ENCODE data around the gene NCKAP5.

Gene NCKAP5

GRCh38 chr2:133012847-133013734 is 555.2 kb downstream of the NCKAP5 start:
- no peak overlapping the region for H3K9ac ChIP-seq (ENCODE audit: low read length in 2 of 2)
- no peaks in the 10 kb centered on the region for H3K27me3 ChIP-seq (ENCODE audit: control insufficient read depth in 1 of 2, insufficient read depth in 2 of 2, low read length in 2 of 2)
- no peak overlapping the region for H3K4me3 ChIP-seq (ENCODE audit: low read length in 2 of 2)
- no peaks in the 10 kb centered on the region for H3K36me3 ChIP-seq (ENCODE audit: control insufficient read depth in 2 of 2, insufficient read depth in 2 of 2, low read length in 2 of 2)
- H3K4me1 ChIP-seq (ENCODE audit: control insufficient read depth, insufficient read depth, low read length): no peaks in the 10 kb centered on the region
- H3K27ac ChIP-seq (ENCODE audit: low read length): no peak overlapping the region
- H3K9me3 ChIP-seq (ENCODE audit: control insufficient read depth in 2 of 2, low read length in 2 of 2): no peaks in the 10 kb centered on the region

GRCh38 chr2:133004623-133005022 is 563.6 kb downstream of the NCKAP5 start:
- H3K9me3 ChIP-seq (ENCODE audit: control insufficient read depth in 2 of 2, low read length in 2 of 2): peaks cover 0 to 2% of the 10 kb centered on the region in 2 donors
- H3K36me3 ChIP-seq (ENCODE audit: control insufficient read depth in 2 of 2, insufficient read depth in 2 of 2, low read length in 2 of 2): no peaks in the 10 kb centered on the region
- no peak overlapping the region for H3K4me3 ChIP-seq (ENCODE audit: low read length in 2 of 2)
- no peaks in the 10 kb centered on the region for H3K4me1 ChIP-seq (ENCODE audit: control insufficient read depth, insufficient read depth, low read length)
- H3K27ac ChIP-seq (ENCODE audit: low read length): no peak overlapping the region
- no peak overlapping the region for H3K9ac ChIP-seq (ENCODE audit: low read length in 2 of 2)
- no peaks in the 10 kb centered on the region for H3K27me3 ChIP-seq (ENCODE audit: control insufficient read depth in 1 of 2, insufficient read depth in 2 of 2, low read length in 2 of 2)

- Histone ChIP-seq H3K4me1 (ENCODE audit: control insufficient read depth, insufficient read depth, low read length) (no peaks in the 10 kb centered on the region), H3K9ac (ENCODE audit: low read length in 2 of 2) (no peak overlapping the region), H3K27ac (ENCODE audit: low read length) (no peak overlapping the region), H3K27me3 (ENCODE audit: control insufficient read depth in 1 of 2, insufficient read depth in 2 of 2, low read length in 2 of 2) (no peaks in the 10 kb centered on the region), H3K9me3 (ENCODE audit: control insufficient read depth in 2 of 2, low read length in 2 of 2) (peaks cover 0 to 2% of the 10 kb centered on the region in 2 donors), H3K36me3 (ENCODE audit: control insufficient read depth in 2 of 2, insufficient read depth in 2 of 2, low read length in 2 of 2) (no peaks in the 10 kb centered on the region), H3K4me3 (ENCODE audit: low read length in 2 of 2) (no peak overlapping the region)
Measured at GRCh38 chr2:132999421-132999820, 568.8 kb downstream of the NCKAP5 start.

- no peak overlapping the region for H3K9ac ChIP-seq (ENCODE audit: low read length in 2 of 2)
- H3K9me3 ChIP-seq (ENCODE audit: control insufficient read depth in 2 of 2, low read length in 2 of 2): peaks cover 0 to 2% of the 10 kb centered on the region in 2 donors
- no peaks in the 10 kb centered on the region for H3K4me1 ChIP-seq (ENCODE audit: control insufficient read depth, insufficient read depth, low read length)
- H3K27me3 ChIP-seq (ENCODE audit: control insufficient read depth in 1 of 2, insufficient read depth in 2 of 2, low read length in 2 of 2): no peaks in the 10 kb centered on the region
- H3K27ac ChIP-seq (ENCODE audit: low read length): no peak overlapping the region
- H3K36me3 ChIP-seq (ENCODE audit: control insufficient read depth in 2 of 2, insufficient read depth in 2 of 2, low read length in 2 of 2): no peaks in the 10 kb centered on the region
- H3K4me3 ChIP-seq (ENCODE audit: low read length in 2 of 2): no peak overlapping the region
Measured at GRCh38 chr2:132998221-132998620, 570.0 kb downstream of the NCKAP5 start.

GRCh38 chr2:132991471-132992045 is 576.7 kb downstream of the NCKAP5 start:
- Histone ChIP-seq H3K36me3 (ENCODE audit: control insufficient read depth in 2 of 2, insufficient read depth in 2 of 2, low read length in 2 of 2) (no peaks in the 10 kb centered on the region), H3K9ac (ENCODE audit: low read length in 2 of 2) (no peak overlapping the region), H3K4me1 (ENCODE audit: control insufficient read depth, insufficient read depth, low read length) (no peaks in the 10 kb centered on the region), H3K9me3 (ENCODE audit: control insufficient read depth in 2 of 2, low read length in 2 of 2) (no peaks in the 10 kb centered on the region), H3K27ac (ENCODE audit: low read length) (no peak overlapping the region), H3K27me3 (ENCODE audit: control insufficient read depth in 1 of 2, insufficient read depth in 2 of 2, low read length in 2 of 2) (no peaks in the 10 kb centered on the region), H3K4me3 (ENCODE audit: low read length in 2 of 2) (no peak overlapping the region)

- no peaks in the 10 kb centered on the region for H3K27me3 ChIP-seq (ENCODE audit: control insufficient read depth in 1 of 2, insufficient read depth in 2 of 2, low read length in 2 of 2)
- no peaks in the 10 kb centered on the region for H3K9me3 ChIP-seq (ENCODE audit: control insufficient read depth in 2 of 2, low read length in 2 of 2)
- H3K27ac ChIP-seq (ENCODE audit: low read length): no peak overlapping the region
- no peaks in the 10 kb centered on the region for H3K36me3 ChIP-seq (ENCODE audit: control insufficient read depth in 2 of 2, insufficient read depth in 2 of 2, low read length in 2 of 2)
- no peak overlapping the region for H3K9ac ChIP-seq (ENCODE audit: low read length in 2 of 2)
- H3K4me1 ChIP-seq (ENCODE audit: control insufficient read depth, insufficient read depth, low read length): no peaks in the 10 kb centered on the region
- no peak overlapping the region for H3K4me3 ChIP-seq (ENCODE audit: low read length in 2 of 2)
Measured at GRCh38 chr2:132984731-132985130, 583.5 kb downstream of the NCKAP5 start.

GRCh38 chr2:132980304-132980703 is 588.0 kb downstream of the NCKAP5 start:
- no peaks in the 10 kb centered on the region for H3K27me3 ChIP-seq (ENCODE audit: control insufficient read depth in 1 of 2, insufficient read depth in 2 of 2, low read length in 2 of 2)
- H3K4me3 ChIP-seq (ENCODE audit: low read length in 2 of 2): no peak overlapping the region
- no peak overlapping the region for H3K9ac ChIP-seq (ENCODE audit: low read length in 2 of 2)
- H3K36me3 ChIP-seq (ENCODE audit: control insufficient read depth in 2 of 2, insufficient read depth in 2 of 2, low read length in 2 of 2): no peaks in the 10 kb centered on the region
- H3K9me3 ChIP-seq (ENCODE audit: control insufficient read depth in 2 of 2, low read length in 2 of 2): no peaks in the 10 kb centered on the region
- no peaks in the 10 kb centered on the region for H3K4me1 ChIP-seq (ENCODE audit: control insufficient read depth, insufficient read depth, low read length)
- no peak overlapping the region for H3K27ac ChIP-seq (ENCODE audit: low read length)

GRCh38 chr2:132979339-132980093 is 588.7 kb downstream of the NCKAP5 start:
- Histone ChIP-seq H3K27ac (ENCODE audit: low read length) (no peak overlapping the region), H3K9ac (ENCODE audit: low read length in 2 of 2) (no peak overlapping the region), H3K9me3 (ENCODE audit: control insufficient read depth in 2 of 2, low read length in 2 of 2) (no peaks in the 10 kb centered on the region), H3K4me1 (ENCODE audit: control insufficient read depth, insufficient read depth, low read length) (no peaks in the 10 kb centered on the region), H3K27me3 (ENCODE audit: control insufficient read depth in 1 of 2, insufficient read depth in 2 of 2, low read length in 2 of 2) (no peaks in the 10 kb centered on the region), H3K36me3 (ENCODE audit: control insufficient read depth in 2 of 2, insufficient read depth in 2 of 2, low read length in 2 of 2) (no peaks in the 10 kb centered on the region), H3K4me3 (ENCODE audit: low read length in 2 of 2) (no peak overlapping the region)

GRCh38 chr2:132978840-132979239 is 589.4 kb downstream of the NCKAP5 start:
- no peak overlapping the region for H3K27ac ChIP-seq (ENCODE audit: low read length)
- no peaks in the 10 kb centered on the region for H3K4me1 ChIP-seq (ENCODE audit: control insufficient read depth, insufficient read depth, low read length)

GRCh38 chr2:132977812-132978529 is 590.3 kb downstream of the NCKAP5 start:
- Histone ChIP-seq H3K36me3 (ENCODE audit: control insufficient read depth in 2 of 2, insufficient read depth in 2 of 2, low read length in 2 of 2) (no peaks in the 10 kb centered on the region), H3K27ac (ENCODE audit: low read length) (no peak overlapping the region), H3K4me1 (ENCODE audit: control insufficient read depth, insufficient read depth, low read length) (no peaks in the 10 kb centered on the region), H3K9ac (ENCODE audit: low read length in 2 of 2) (no peak overlapping the region), H3K4me3 (ENCODE audit: low read length in 2 of 2) (no peak overlapping the region), H3K9me3 (ENCODE audit: control insufficient read depth in 2 of 2, low read length in 2 of 2) (no peaks in the 10 kb centered on the region), H3K27me3 (ENCODE audit: control insufficient read depth in 1 of 2, insufficient read depth in 2 of 2, low read length in 2 of 2) (no peaks in the 10 kb centered on the region)

More at GRCh38 chr2:132978840-132979239, 589.4 kb downstream of the NCKAP5 start:
- Histone ChIP-seq H3K27me3 (ENCODE audit: control insufficient read depth in 1 of 2, insufficient read depth in 2 of 2, low read length in 2 of 2) (no peaks in the 10 kb centered on the region), H3K9ac (ENCODE audit: low read length in 2 of 2) (no peak overlapping the region), H3K9me3 (ENCODE audit: control insufficient read depth in 2 of 2, low read length in 2 of 2) (no peaks in the 10 kb centered on the region), H3K4me3 (ENCODE audit: low read length in 2 of 2) (no peak overlapping the region), H3K36me3 (ENCODE audit: control insufficient read depth in 2 of 2, insufficient read depth in 2 of 2, low read length in 2 of 2) (no peaks in the 10 kb centered on the region)

Data from stomach smooth muscle (tissue), 2 donors.